ENCODE data around the gene CALHM6.

The CALHM6 gene

DNA sequence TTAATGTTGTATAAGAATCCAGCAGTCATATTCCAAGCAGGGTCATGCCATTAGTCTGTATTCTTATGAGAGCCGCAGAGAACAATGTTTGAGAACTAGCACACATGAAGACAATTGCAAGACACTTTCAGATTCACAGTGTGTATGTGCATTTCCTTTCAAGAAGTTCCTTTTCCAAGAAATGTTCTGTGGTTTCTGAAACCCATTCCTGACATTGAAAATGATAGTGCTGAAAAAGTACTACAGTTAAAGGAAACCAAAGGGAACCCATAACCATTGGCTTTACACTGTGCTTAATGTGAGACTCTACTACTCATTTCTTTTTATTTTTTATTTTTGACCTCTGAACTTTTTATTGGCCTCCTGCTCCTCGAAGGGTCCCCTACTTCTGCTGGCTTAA is 4.2 kb upstream of the CALHM6 start:
- Histone ChIP-seq H3K9me3 (replicated peaks; ENCODE audit: insufficient read depth, low read length) (no peaks in the 10 kb centered on the region), H3K4me2 (ENCODE audit: low read depth, low read length) (no peak overlapping the region), H3K4me1 (ENCODE audit: low read length) (no peaks in the 10 kb centered on the region), H3K27ac (ENCODE audit: low read length) (no peak overlapping the region), H3K4me3 (ENCODE audit: low read length) (no peak overlapping the region), H2AFZ (ENCODE audit: low read length) (no peak overlapping the region), H3K9ac (ENCODE audit: low read length) (no peak overlapping the region), H3F3A (ENCODE audit: insufficient read depth, low read length) (no peaks in the 10 kb centered on the region), H3K36me3 (replicated peaks; ENCODE audit: insufficient read depth, low read length) (no peaks in the 10 kb centered on the region), H3K27me3 (replicated peaks; ENCODE audit: insufficient read depth, low read length) (no peaks in the 10 kb centered on the region), H4K20me1 (ENCODE audit: insufficient read depth, low read length) (no peaks in the 10 kb centered on the region), H3K79me2 (ENCODE audit: low read length) (no peaks in the 10 kb centered on the region), H3K9me2 (replicated peaks; ENCODE audit: insufficient read depth, low read length) (no peaks in the 10 kb centered on the region)
- TF ChIP-seq EZH2phosphoT487 (IDR thresholded peaks at IDR 0.05; ENCODE audit: low read length) (no peak), EZH2 (optimal IDR thresholded peaks at IDR 0.05; ENCODE audit: low read depth, low read length) (no peak), CTCF (IDR thresholded peaks at IDR 0.05; ENCODE audit: low read length) (no peak)
- DNase-seq: no peak

- Histone ChIP-seq H2AFZ (ENCODE audit: low read length) (no peak overlapping the region), H3K4me3 (ENCODE audit: low read length) (no peak overlapping the region), H3K27ac (ENCODE audit: low read length) (no peak overlapping the region), H3K4me2 (ENCODE audit: low read depth, low read length) (no peak overlapping the region), H3K79me2 (ENCODE audit: low read length) (no peaks in the 10 kb centered on the region), H3F3A (ENCODE audit: insufficient read depth, low read length) (no peaks in the 10 kb centered on the region), H3K9me2 (replicated peaks; ENCODE audit: insufficient read depth, low read length) (no peaks in the 10 kb centered on the region), H3K9me3 (replicated peaks; ENCODE audit: insufficient read depth, low read length) (no peaks in the 10 kb centered on the region), H4K20me1 (ENCODE audit: insufficient read depth, low read length) (no peaks in the 10 kb centered on the region), H3K9ac (ENCODE audit: low read length) (no peak overlapping the region), H3K27me3 (replicated peaks; ENCODE audit: insufficient read depth, low read length) (peaks cover 5% of the 10 kb centered on the region; the same call in 1 of the 2 replicates), H3K4me1 (ENCODE audit: low read length) (peaks cover 7% of the 10 kb centered on the region), H3K36me3 (replicated peaks; ENCODE audit: insufficient read depth, low read length) (no peaks in the 10 kb centered on the region)
- TF ChIP-seq CTCF (IDR thresholded peaks at IDR 0.05; ENCODE audit: low read length) (no peak), EZH2phosphoT487 (IDR thresholded peaks at IDR 0.05; ENCODE audit: low read length) (no peak), EZH2 (optimal IDR thresholded peaks at IDR 0.05; ENCODE audit: low read depth, low read length) (no peak)
- no peak for DNase-seq
These were observed 2.9 kb upstream of the CALHM6 start for GRCh38 chr6:116458264-116458663.

DNA sequence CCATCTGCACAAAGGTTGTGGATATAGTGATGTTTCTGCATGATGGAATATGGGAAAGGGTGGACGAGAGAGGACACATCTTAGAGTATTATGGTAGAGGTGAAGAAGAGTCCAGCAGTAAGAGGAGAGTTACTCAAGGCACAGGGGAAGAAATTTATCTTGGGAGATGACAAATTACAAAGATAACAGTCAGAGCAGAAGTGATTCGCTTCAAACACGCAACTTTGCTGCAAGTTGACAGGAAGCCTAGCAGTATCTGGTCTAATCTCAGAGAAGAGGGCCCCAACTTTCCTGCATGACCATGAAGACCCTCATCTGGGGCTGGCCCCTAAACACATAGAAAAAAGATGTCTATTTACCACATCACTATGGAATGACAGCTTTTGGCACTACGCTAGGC is 1.2 kb upstream of the CALHM6 start:
- Histone ChIP-seq H3K27me3 (replicated peaks; ENCODE audit: insufficient read depth, low read length) (peaks cover 5% of the 10 kb centered on the region; the same call in 1 of the 2 replicates), H4K20me1 (ENCODE audit: insufficient read depth, low read length) (no peaks in the 10 kb centered on the region), H3K9ac (ENCODE audit: low read length) (no peak overlapping the region), H3K79me2 (ENCODE audit: low read length) (no peaks in the 10 kb centered on the region), H3K36me3 (replicated peaks; ENCODE audit: insufficient read depth, low read length) (no peaks in the 10 kb centered on the region), H2AFZ (ENCODE audit: low read length) (no peak overlapping the region), H3K9me3 (replicated peaks; ENCODE audit: insufficient read depth, low read length) (no peaks in the 10 kb centered on the region), H3K4me2 (ENCODE audit: low read depth, low read length) (no peak overlapping the region), H3F3A (ENCODE audit: insufficient read depth, low read length) (no peaks in the 10 kb centered on the region), H3K4me1 (ENCODE audit: low read length) (peaks cover 16% of the 10 kb centered on the region), H3K9me2 (replicated peaks; ENCODE audit: insufficient read depth, low read length) (no peaks in the 10 kb centered on the region), H3K4me3 (ENCODE audit: low read length) (no peak overlapping the region), H3K27ac (ENCODE audit: low read length) (no peak overlapping the region)
- no peak for DNase-seq
- TF ChIP-seq EZH2phosphoT487 (IDR thresholded peaks at IDR 0.05; ENCODE audit: low read length) (no peak), EZH2 (optimal IDR thresholded peaks at IDR 0.05; ENCODE audit: low read depth, low read length) (no peak), CTCF (IDR thresholded peaks at IDR 0.05; ENCODE audit: low read length) (no peak)
